NK-92 treated with Interleukin-12 subunit alpha and Interleukin-12 subunit beta, amount 100 ng/mL, for 24 hours (cell line): ENCODE data around the gene ITSN1.

Source experiments
- DNase-seq: peaks from one replicate; lab custom pipeline; 2025; lab: John Stamatoyannopoulos, UW

Gene ITSN1

GRCh38 chr21:33731447-33731846 lies 89.1 kb downstream of the ITSN1 start:
- no peak for DNase-seq

- DNase-seq: no peak
Measured at GRCh38 chr21:33732038-33732437, 89.7 kb downstream of the ITSN1 start.

GRCh38 chr21:33733601-33734000 lies 91.3 kb downstream of the ITSN1 start:
- DNase-seq: no peak

GRCh38 chr21:33734291-33734690 lies 92.0 kb downstream of the ITSN1 start:
- no peak for DNase-seq

GRCh38 chr21:33734818-33735217 lies 92.5 kb downstream of the ITSN1 start:
- no peak for DNase-seq

GRCh38 chr21:33736569-33736968 lies 94.3 kb downstream of the ITSN1 start:
- no peak for DNase-seq

GRCh38 chr21:33739701-33740100 lies 97.4 kb downstream of the ITSN1 start:
- no peak for DNase-seq

- DNase-seq: no peak
Measured at GRCh38 chr21:33747420-33747819, 105.1 kb downstream of the ITSN1 start.

- DNase-seq: no peak
Measured at GRCh38 chr21:33748903-33749302, 106.6 kb downstream of the ITSN1 start.

GRCh38 chr21:33750017-33750416 lies 107.7 kb downstream of the ITSN1 start:
- DNase-seq: no peak

GRCh38 chr21:33751120-33751519 lies 108.8 kb downstream of the ITSN1 start:
- no peak for DNase-seq

- DNase-seq: no peak
Measured at GRCh38 chr21:33751533-33751932, 109.2 kb downstream of the ITSN1 start.

GRCh38 chr21:33752260-33752659 lies 110.0 kb downstream of the ITSN1 start:
- no peak for DNase-seq

- no peak for DNase-seq
Measured at GRCh38 chr21:33753886-33754285, 111.6 kb downstream of the ITSN1 start.

GRCh38 chr21:33754481-33754880 lies 112.2 kb downstream of the ITSN1 start:
- no peak for DNase-seq

- no peak for DNase-seq
Measured at GRCh38 chr21:33755354-33755753, 113.1 kb downstream of the ITSN1 start.

- DNase-seq: no peak
Measured at GRCh38 chr21:33760641-33761440, 118.5 kb downstream of the ITSN1 start.

GRCh38 chr21:33761441-33762036 lies 119.2 kb downstream of the ITSN1 start:
- no peak for DNase-seq

- DNase-seq: no peak
Measured at GRCh38 chr21:33762803-33763581, 120.7 kb downstream of the ITSN1 start.

GRCh38 chr21:33763582-33763899 lies 121.2 kb downstream of the ITSN1 start:
- no peak for DNase-seq

GRCh38 chr21:33767236-33767635 lies 124.9 kb downstream of the ITSN1 start:
- DNase-seq: no peak

GRCh38 chr21:33767960-33768359 lies 125.7 kb downstream of the ITSN1 start:
- DNase-seq: no peak

GRCh38 chr21:33769057-33769456 lies 126.8 kb downstream of the ITSN1 start:
- DNase-seq: no peak
